ENCODE measurements around the gene LAMC2. TPM values are rescaled to one million over a fixed set of nuclear protein-coding genes. Genes with fewer than 3 reads are reported as not detected.

Gene LAMC2
- total and polyA plus RNA-seq, 3 donors from 2014 or later: 1.9 to 8.5 (median 3.4) TPM

DNA sequence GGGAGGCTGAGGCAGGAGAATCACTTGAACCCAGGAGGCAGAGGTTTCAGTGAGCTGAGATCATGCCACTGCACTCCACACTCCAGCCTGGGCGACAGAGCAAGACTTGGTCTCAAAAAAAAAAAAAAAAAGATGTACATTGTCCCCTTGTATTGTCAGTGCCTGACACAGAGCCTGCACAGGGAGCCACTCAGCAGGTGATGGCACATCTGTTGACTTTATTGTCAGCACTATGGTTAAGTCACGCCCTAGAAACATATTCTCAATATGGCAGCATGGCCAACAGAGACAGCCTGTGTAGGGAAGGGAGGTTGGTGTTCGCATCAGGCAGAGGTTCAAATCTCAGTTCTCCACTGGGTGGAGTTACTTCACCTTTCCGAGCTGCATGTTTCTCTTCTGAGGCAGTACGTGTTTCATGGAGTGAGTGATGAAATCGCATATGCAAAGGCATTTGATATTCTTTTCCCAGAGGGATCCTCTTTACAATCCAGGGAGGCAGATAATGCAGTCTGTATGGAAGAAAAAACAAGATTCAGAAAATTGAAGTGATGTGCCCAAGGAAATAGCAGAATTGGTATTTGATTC is 20.6 kb downstream of the LAMC2 start:
- DNase-seq: no peak
- intact Hi-C loops (cut with DNase I; ENCODE audit: low total_unique reads): no loop called here
- H3K4me3 ChIP-seq: no peak overlapping the region
- no peak for TF ChIP-seq POLR2A (IDR thresholded peaks at IDR 0.05)
- TF ChIP-seq, protein P1, sequence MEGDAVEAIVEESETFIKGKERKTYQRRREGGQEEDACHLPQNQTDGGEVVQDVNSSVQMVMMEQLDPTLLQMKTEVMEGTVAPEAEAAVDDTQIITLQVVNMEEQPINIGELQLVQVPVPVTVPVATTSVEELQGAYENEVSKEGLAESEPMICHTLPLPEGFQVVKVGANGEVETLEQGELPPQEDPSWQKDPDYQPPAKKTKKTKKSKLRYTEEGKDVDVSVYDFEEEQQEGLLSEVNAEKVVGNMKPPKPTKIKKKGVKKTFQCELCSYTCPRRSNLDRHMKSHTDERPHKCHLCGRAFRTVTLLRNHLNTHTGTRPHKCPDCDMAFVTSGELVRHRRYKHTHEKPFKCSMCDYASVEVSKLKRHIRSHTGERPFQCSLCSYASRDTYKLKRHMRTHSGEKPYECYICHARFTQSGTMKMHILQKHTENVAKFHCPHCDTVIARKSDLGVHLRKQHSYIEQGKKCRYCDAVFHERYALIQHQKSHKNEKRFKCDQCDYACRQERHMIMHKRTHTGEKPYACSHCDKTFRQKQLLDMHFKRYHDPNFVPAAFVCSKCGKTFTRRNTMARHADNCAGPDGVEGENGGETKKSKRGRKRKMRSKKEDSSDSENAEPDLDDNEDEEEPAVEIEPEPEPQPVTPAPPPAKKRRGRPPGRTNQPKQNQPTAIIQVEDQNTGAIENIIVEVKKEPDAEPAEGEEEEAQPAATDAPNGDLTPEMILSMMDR (IDR thresholded peaks at IDR 0.05): no peak
- no peaks in the 10 kb centered on the region for H3K9me3 ChIP-seq
- H3K27me3 ChIP-seq: no peaks in the 10 kb centered on the region
- H3K4me1 ChIP-seq: no peaks in the 10 kb centered on the region
- no peaks in the 10 kb centered on the region for H3K36me3 ChIP-seq (ENCODE audit: low read depth, missing control alignments)
- no peak overlapping the region for H3K27ac ChIP-seq
- WGBS, 2 donors: 79 to 80% methylated on average over 6 of the region's 6 CpGs

DNA sequence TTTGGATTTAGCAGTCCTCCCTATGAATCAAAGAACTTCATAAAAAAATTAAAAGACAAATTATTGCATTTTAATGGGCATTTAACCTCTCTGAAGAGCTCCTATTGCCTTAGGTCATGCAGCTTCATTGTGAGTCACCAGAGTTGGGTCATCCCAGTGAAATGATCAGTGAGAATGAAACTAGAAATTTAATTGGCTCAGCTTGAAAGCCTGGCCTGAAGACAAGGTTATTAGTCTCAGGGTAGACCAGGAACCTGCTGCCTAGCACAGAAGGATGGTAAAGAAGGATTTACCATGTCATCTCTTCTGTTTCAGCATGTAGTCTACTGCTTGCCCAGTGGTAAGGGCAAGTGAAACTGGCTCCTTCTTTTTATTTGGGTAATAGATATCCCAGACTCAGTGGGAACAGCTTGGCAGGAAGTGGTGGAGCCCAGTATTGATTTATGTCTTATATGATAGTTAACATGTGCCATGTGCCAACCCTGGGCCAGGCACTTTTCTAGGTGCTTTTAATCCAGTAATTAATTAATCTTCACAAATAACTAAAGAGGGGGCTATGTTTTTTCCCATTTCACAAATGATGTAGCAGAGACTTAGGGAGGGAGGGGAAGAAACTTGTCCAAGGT is 23.6 kb downstream of the LAMC2 start:
- H3K9me3 ChIP-seq: no peaks in the 10 kb centered on the region
- no peak for DNase-seq
- no peaks in the 10 kb centered on the region for H3K36me3 ChIP-seq (ENCODE audit: low read depth, missing control alignments)
- no peaks in the 10 kb centered on the region for H3K27me3 ChIP-seq
- intact Hi-C loops (cut with DNase I; ENCODE audit: low total_unique reads): no loop called here
- H3K4me1 ChIP-seq: no peaks in the 10 kb centered on the region
- no peak overlapping the region for H3K27ac ChIP-seq
- H3K4me3 ChIP-seq: no peak overlapping the region
- TF ChIP-seq, protein P1 (IDR thresholded peaks at IDR 0.05): no peak
- TF ChIP-seq POLR2A (IDR thresholded peaks at IDR 0.05): no peak

DNA sequence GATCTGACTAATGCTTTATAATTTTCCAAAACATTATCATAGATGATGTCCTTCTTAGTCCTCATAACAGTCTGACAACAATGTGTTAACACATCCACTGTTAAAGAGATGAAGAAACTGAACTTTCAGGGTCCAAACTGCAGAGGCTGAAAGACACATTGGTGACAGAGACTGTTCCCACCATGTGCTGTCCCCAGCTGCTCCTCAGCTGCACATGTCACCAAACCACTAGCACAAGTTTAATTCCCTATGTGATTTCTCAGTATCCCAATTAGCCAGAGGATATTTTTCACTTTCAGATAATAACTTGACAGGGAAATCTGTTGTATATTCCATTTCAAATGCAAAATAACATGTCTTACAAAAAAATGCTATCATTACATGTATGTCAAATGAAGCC is 24.6 kb downstream of the LAMC2 start:
- intact Hi-C loops (cut with DNase I; ENCODE audit: low total_unique reads): no loop called here
- no peak for TF ChIP-seq POLR2A (IDR thresholded peaks at IDR 0.05)
- TF ChIP-seq, protein P1 (IDR thresholded peaks at IDR 0.05): no peak
- Histone ChIP-seq H3K27ac (no peak overlapping the region), H3K36me3 (ENCODE audit: low read depth, missing control alignments) (no peaks in the 10 kb centered on the region), H3K9me3 (no peaks in the 10 kb centered on the region), H3K4me1 (no peaks in the 10 kb centered on the region), H3K4me3 (no peak overlapping the region), H3K27me3 (no peaks in the 10 kb centered on the region)
- DNase-seq: no peak

DNA sequence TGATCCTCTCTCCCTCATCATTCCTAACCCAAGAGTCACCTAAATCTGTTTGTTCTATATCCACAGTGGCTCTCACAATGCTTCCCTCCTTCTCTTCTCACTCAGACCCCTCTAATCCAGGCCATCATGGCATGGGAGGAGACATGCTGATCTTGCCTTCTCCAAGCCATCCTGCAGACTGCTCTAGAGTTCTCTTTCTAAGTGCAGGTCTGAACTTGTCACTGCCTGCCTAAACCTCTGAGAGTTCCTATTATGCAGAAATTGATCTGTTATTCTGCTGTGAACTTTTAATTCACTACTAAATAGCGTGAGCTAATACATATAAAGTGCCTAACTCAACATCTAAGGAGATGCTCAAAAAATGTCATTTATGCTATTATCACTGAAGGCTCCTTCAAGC is 26.8 kb downstream of the LAMC2 start:
- Histone ChIP-seq H3K27me3 (no peaks in the 10 kb centered on the region), H3K36me3 (ENCODE audit: low read depth, missing control alignments) (no peaks in the 10 kb centered on the region), H3K9me3 (no peaks in the 10 kb centered on the region), H3K27ac (no peak overlapping the region), H3K4me3 (no peak overlapping the region), H3K4me1 (no peaks in the 10 kb centered on the region)
- 95% methylated on average over 1 of the region's 1 CpG for WGBS, 2 donors
- DNase-seq: no peak
- TF ChIP-seq, protein P1 (IDR thresholded peaks at IDR 0.05): no peak
- TF ChIP-seq POLR2A (IDR thresholded peaks at IDR 0.05): no peak
- intact Hi-C loops (cut with DNase I; ENCODE audit: low total_unique reads): no loop called here

All from testis (tissue), 3 donors.